ENCODE data around the gene RAG2. TPM values are rescaled to one million over a fixed set of nuclear protein-coding genes. Genes with fewer than 3 reads are reported as not detected.
A peak's percentile ranks its signal among the peaks of the same experiment; 100 is the strongest.

The RAG2 gene
- total RNA-seq, 1 experiment from 2014 or later = not detected

DNA sequence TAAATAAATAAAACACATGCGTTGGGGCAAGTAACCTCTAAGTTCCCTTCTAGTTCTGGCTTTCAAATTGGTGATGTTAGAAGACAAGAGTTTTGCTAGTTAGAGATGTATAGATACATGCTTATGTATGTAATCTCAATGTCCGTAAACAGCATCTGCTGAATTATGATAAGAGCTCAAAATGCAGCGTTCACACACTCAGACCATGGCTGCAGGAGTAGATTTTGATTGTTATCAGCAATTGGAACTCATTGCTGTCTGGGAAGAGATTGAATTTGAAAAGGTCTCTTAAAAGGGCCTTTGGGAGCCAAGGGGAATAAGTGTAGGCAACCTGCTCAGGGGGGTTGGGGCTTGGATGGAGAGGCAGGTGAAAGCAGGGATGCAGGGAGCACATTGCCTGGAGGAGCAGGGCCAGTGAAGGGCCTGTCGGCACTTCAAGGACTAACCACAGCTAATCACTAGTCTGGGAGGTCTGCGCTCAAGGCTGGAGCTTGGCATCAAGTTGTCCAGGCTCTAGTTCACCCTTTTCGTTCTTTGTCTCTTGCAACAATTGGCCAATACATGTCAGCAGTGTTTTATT is 32.9 kb downstream of the RAG2 start:
- no peaks in the 10 kb centered on the region for H3K36me3 Mint-ChIP-seq (ENCODE audit: insufficient read depth, unreplicated experiment)
- TF ChIP-seq, protein P1, sequence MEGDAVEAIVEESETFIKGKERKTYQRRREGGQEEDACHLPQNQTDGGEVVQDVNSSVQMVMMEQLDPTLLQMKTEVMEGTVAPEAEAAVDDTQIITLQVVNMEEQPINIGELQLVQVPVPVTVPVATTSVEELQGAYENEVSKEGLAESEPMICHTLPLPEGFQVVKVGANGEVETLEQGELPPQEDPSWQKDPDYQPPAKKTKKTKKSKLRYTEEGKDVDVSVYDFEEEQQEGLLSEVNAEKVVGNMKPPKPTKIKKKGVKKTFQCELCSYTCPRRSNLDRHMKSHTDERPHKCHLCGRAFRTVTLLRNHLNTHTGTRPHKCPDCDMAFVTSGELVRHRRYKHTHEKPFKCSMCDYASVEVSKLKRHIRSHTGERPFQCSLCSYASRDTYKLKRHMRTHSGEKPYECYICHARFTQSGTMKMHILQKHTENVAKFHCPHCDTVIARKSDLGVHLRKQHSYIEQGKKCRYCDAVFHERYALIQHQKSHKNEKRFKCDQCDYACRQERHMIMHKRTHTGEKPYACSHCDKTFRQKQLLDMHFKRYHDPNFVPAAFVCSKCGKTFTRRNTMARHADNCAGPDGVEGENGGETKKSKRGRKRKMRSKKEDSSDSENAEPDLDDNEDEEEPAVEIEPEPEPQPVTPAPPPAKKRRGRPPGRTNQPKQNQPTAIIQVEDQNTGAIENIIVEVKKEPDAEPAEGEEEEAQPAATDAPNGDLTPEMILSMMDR (IDR thresholded peaks at IDR 0.05; ENCODE audit: insufficient read depth in 1 of 2, low read depth in 1 of 2, low read length in 1 of 2, severe bottlenecking in 1 of 2, unreplicated experiment in 1 of 2) = no peak
- H3K4me3 ChIP-seq (ENCODE audit: low read depth, low read length) = no peak overlapping the region
- H3K27me3 Mint-ChIP-seq (ENCODE audit: insufficient read depth, unreplicated experiment) = peaks cover 8% of the 10 kb centered on the region
- no peak for DNase-seq
- no peaks in the 10 kb centered on the region for H3K9me3 Mint-ChIP-seq (ENCODE audit: unreplicated experiment)
- H3K9me3 ChIP-seq = no peaks in the 10 kb centered on the region
- H3K27ac Mint-ChIP-seq (ENCODE audit: unreplicated experiment) = no peak overlapping the region
- ChIA-PET CTCF (interaction anchor here (0.6 to 3.5 kb wide), 5 partner anchors 133 to 182 kb away, joined by 3 to 35 read pairs (median 6); no protein-coding TSS in a partner anchor), POLR2A (no interaction called here)
- no peaks in the 10 kb centered on the region for H3K36me3 ChIP-seq (ENCODE audit: control insufficient read depth, insufficient read depth, low read length)
- intact Hi-C loops (cut with micrococcal nuclease; ENCODE audit: unreplicated experiment) = no loop called here
- H3K4me3 Mint-ChIP-seq (ENCODE audit: unreplicated experiment) = no peak overlapping the region
- H3K4me1 Mint-ChIP-seq (ENCODE audit: low read depth, unreplicated experiment) = no peaks in the 10 kb centered on the region
- H3K27me3 ChIP-seq (replicated peaks; ENCODE audit: control insufficient read depth, insufficient read depth, low read length) = no peaks in the 10 kb centered on the region; the same call in 1 of the 2 replicates
- BruUV-seq (replicated peaks) = no TSS peak
- no peaks in the 10 kb centered on the region for H3K4me1 ChIP-seq

DNA sequence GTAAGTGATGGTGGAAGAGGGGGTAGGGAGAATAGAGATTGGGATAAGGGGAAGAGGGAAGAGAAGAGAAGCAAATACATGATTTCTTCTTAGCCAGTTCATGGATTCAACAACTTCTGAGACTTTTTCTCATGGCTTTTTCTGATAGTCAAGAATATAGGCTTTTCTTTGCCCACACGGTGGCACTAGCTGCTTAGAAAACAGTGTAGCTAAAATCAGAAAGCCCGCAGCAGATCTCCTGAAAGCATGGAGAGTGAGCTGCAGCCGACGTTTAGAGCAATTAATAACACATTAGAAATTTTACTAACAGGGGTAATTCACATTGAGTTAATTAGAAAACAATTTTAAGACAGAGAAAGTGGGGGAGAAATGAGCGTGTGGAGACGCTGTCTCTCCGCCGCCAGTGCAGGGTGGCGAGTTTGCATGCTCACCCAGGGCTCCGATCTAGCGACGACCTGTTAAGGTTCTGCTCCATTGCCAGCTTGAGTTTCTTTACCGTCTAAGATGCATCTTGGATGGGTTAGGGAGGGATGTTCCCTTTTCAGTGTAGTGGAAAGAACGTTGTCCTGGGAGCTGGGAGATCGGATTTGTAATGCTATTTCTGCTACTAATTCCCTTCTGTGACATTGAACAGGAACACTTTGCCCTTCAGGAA is 33.5 kb downstream of the RAG2 start:
- H3K27ac Mint-ChIP-seq (ENCODE audit: unreplicated experiment) = no peak overlapping the region
- ChIA-PET POLR2A (no interaction called here), CTCF (interaction anchor here (0.6 to 3.5 kb wide), 7 partner anchors 59 to 183 kb away, joined by 3 to 35 read pairs (median 5); no protein-coding TSS in a partner anchor)
- no TSS peak for BruUV-seq (replicated peaks)
- peak; percentile 44 to 51 for DNase-seq
- H3K27me3 ChIP-seq (replicated peaks; ENCODE audit: control insufficient read depth, insufficient read depth, low read length) = no peaks in the 10 kb centered on the region; the same call in 1 of the 2 replicates
- no peaks in the 10 kb centered on the region for H3K36me3 ChIP-seq (ENCODE audit: control insufficient read depth, insufficient read depth, low read length)
- no peaks in the 10 kb centered on the region for H3K36me3 Mint-ChIP-seq (ENCODE audit: insufficient read depth, unreplicated experiment)
- peak overlapping the region; percentile 47 for H3K4me3 Mint-ChIP-seq (ENCODE audit: unreplicated experiment)
- no peak overlapping the region for H3K4me3 ChIP-seq (ENCODE audit: low read depth, low read length)
- H3K9me3 ChIP-seq = no peaks in the 10 kb centered on the region
- intact Hi-C loops (cut with micrococcal nuclease; ENCODE audit: unreplicated experiment) = loop anchor here (1.0 to 5.0 kb wide), 4 partner anchors 58 to 183 kb away; no protein-coding TSS in a partner anchor
- TF ChIP-seq, protein P1 (IDR thresholded peaks at IDR 0.05; ENCODE audit: insufficient read depth in 1 of 2, low read depth in 1 of 2, low read length in 1 of 2, severe bottlenecking in 1 of 2, unreplicated experiment in 1 of 2) = peak; percentile 60 to 71
- H3K9me3 Mint-ChIP-seq (ENCODE audit: unreplicated experiment) = no peaks in the 10 kb centered on the region
- H3K4me1 ChIP-seq = no peaks in the 10 kb centered on the region
- peaks cover 8% of the 10 kb centered on the region for H3K27me3 Mint-ChIP-seq (ENCODE audit: insufficient read depth, unreplicated experiment)
- H3K4me1 Mint-ChIP-seq (ENCODE audit: low read depth, unreplicated experiment) = no peaks in the 10 kb centered on the region

DNA sequence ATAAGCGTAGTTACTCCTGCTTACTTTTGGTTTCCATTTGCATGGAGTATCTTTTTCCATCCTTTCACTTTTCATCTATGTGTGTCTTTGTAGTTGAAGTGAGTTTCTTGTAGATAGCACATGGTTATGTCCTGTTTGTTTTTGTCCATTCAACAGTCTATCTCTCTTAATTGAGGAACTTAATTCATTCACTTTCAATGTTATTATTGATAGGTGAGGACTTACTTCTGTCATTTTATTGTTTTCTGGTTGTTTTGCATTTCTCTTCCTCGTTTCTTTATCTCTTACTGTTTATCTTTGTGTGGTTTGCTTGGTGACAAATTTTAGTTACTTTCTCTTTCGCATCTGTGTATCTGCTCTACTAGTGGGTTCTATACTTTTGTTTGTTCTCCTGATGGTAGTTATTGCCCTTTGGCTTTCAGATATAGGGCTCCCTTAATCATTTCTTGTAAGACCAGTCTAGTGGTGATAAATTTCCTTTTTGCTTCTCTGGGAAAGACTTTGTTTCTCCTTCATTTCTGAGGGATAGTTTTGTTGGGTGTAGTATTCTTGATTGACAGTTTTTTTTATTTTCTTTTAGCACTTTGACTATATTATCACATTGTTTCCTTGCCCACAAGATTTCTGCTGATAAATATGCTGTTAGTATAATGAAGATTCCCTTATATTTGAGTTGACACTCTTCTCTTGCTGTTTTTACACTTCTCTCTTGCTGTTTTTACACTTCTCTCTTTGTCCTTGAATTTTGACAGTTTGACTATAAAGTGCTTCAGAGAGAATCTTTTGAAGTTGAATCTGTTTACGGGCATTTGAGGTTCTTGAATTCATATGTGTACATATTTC is 39.2 kb downstream of the RAG2 start:
- intact Hi-C loops (cut with micrococcal nuclease; ENCODE audit: unreplicated experiment) = no loop called here
- H3K4me1 Mint-ChIP-seq (ENCODE audit: low read depth, unreplicated experiment) = no peaks in the 10 kb centered on the region
- H3K4me1 ChIP-seq = no peaks in the 10 kb centered on the region
- BruUV-seq (replicated peaks) = no TSS peak
- no peaks in the 10 kb centered on the region for H3K36me3 Mint-ChIP-seq (ENCODE audit: insufficient read depth, unreplicated experiment)
- TF ChIP-seq, protein P1 (IDR thresholded peaks at IDR 0.05; ENCODE audit: insufficient read depth in 1 of 2, low read depth in 1 of 2, low read length in 1 of 2, severe bottlenecking in 1 of 2, unreplicated experiment in 1 of 2) = no peak
- peaks cover 4% of the 10 kb centered on the region; the same call in 1 of the 2 replicates for H3K9me3 ChIP-seq
- no peaks in the 10 kb centered on the region for H3K9me3 Mint-ChIP-seq (ENCODE audit: unreplicated experiment)
- CTCF ChIA-PET = interaction anchor here (1.4 kb wide), 1 partner anchor 188 kb away, joined by 3 read pairs; no protein-coding TSS in a partner anchor
- no peaks in the 10 kb centered on the region for H3K36me3 ChIP-seq (ENCODE audit: control insufficient read depth, insufficient read depth, low read length)
- H3K27ac Mint-ChIP-seq (ENCODE audit: unreplicated experiment) = no peak overlapping the region
- no peaks in the 10 kb centered on the region for H3K27me3 ChIP-seq (replicated peaks; ENCODE audit: control insufficient read depth, insufficient read depth, low read length)
- H3K4me3 Mint-ChIP-seq (ENCODE audit: unreplicated experiment) = no peak overlapping the region
- POLR2A ChIA-PET = no interaction called here
- DNase-seq = no peak
- H3K4me3 ChIP-seq (ENCODE audit: low read depth, low read length) = no peak overlapping the region
- H3K27me3 Mint-ChIP-seq (ENCODE audit: insufficient read depth, unreplicated experiment) = peaks cover 2% of the 10 kb centered on the region
